Mesodermal cell (in vitro differentiated cells): ENCODE data around the gene HOXD9.

Source experiments
- H3K27ac ChIP-seq: 2 replicates; pipeline ENCODE4 v1.7.0; 2013; ENCODE audit warnings: mild to moderate bottlenecking, low read depth, low read length, moderate library complexity; ENCODE audit not compliant: severe bottlenecking
- H3K36me3 ChIP-seq: 2 replicates; pipeline ENCODE4 v1.7.1; 2013; ENCODE audit warnings: mild to moderate bottlenecking, low read length, moderate library complexity; ENCODE audit not compliant: control insufficient read depth, insufficient read depth
- H3K4me1 ChIP-seq: one replicate; pipeline ENCODE4 v1.7.1; 2013; ENCODE audit warnings: mild to moderate bottlenecking, low read length; ENCODE audit not compliant: insufficient read depth, control insufficient read depth, poor library complexity, severe bottlenecking
- H3K4me3 ChIP-seq: 2 replicates; pipeline ENCODE4 v1.7.0; 2013; ENCODE audit warnings: low read length, control low read depth, mild to moderate bottlenecking; ENCODE audit not compliant: insufficient read depth, poor library complexity, severe bottlenecking; ENCODE audit errors: extremely low read depth
- H3K9me3 ChIP-seq: 2 replicates; pipeline ENCODE4 v1.7.1; 2013; ENCODE audit warnings: mild to moderate bottlenecking, low read length, moderate library complexity; ENCODE audit not compliant: control insufficient read depth
- WGBS, 2 experiments: methylation state at CpG; one replicate each; pipeline ENCODE4 v1.1.5; 2013; ENCODE audit warnings: missing lambda C conversion rate in 2 of 2; ENCODE audit not compliant: insufficient coverage in 2 of 2; 5-methylcytosine and 5-hydroxymethylcytosine counted together

Gene HOXD9

GRCh38 chr2:176130147-176130956 lies 7.8 kb downstream of the HOXD9 start:
- WGBS, 2 experiments, result 0% methylated on average over 71 to 85 of the region's 100 CpGs
- H3K4me3 ChIP-seq, result peak overlapping the region; percentile 30
- no peak overlapping the region for H3K27ac ChIP-seq
- H3K4me1 ChIP-seq, result no peaks in the 10 kb centered on the region
- no peaks in the 10 kb centered on the region for H3K9me3 ChIP-seq
- no peaks in the 10 kb centered on the region for H3K36me3 ChIP-seq

DNA sequence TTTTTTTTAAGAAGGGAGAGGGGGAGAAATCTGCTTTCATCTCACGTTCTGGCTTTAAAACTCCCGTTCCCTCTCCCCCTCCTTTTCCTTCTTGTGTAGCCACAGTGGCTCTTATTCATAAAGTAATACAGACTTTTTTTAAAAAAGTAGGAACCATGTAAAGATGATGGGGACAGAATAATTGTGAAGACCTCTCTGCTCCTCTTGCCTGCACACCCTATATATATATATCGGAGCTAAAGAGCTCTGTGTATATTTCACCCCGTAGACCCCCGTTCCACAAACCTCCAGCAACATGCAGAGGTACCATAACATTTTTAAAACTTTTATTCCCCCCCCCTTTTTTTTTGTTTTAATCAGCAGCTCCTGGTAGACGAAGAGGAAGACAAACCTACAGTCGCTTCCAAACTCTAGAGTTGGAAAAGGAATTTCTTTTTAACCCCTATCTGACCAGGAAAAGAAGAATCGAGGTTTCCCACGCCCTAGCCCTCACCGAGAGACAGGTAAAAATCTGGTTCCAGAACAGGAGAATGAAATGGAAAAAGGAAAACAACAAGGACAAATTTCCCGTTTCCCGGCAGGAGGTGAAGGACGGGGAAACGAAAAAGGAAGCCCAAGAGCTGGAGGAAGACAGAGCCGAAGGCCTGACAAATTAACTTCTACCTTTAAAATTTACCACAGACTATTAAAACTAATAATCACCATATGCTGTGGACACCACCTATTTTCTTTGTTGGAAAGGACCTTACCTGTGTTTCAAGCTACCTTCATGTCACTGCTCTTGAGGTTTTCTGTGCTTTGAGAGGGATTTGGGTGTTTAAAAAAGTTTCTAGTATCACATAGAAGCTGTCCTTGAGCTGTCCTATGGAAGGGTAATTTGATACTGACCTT lies 8.7 kb downstream of the HOXD9 start:
- H3K4me3 ChIP-seq, result peak overlapping the region; percentile 30
- no peaks in the 10 kb centered on the region for H3K9me3 ChIP-seq
- H3K4me1 ChIP-seq, result no peaks in the 10 kb centered on the region
- H3K36me3 ChIP-seq, result no peaks in the 10 kb centered on the region
- no peak overlapping the region for H3K27ac ChIP-seq
- 21 to 26% methylated on average over 4 to 8 of the region's 15 CpGs for WGBS, 2 experiments

DNA sequence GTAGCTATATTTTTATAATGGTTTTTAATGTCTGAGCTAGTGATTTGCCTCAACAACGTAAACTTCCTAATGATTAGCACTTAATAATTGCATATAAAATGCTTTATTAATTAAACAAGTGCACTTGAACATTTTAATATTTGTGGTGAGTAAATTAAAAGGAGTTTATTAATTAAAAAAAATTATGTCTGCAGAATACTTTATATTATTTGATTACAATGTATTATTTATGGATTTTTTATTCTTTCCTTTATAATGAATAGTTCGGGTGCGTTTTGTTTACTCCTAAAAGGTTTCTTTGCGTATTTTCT lies 9.3 kb downstream of the HOXD9 start:
- H3K27ac ChIP-seq, result no peak overlapping the region
- no peak overlapping the region for H3K4me3 ChIP-seq
- 11% methylated on average over 1 of the region's 4 CpGs; no CpG with 5 or more reads in 1 of the 2 experiments for WGBS, 2 experiments
- H3K4me1 ChIP-seq, result no peaks in the 10 kb centered on the region
- no peaks in the 10 kb centered on the region for H3K9me3 ChIP-seq
- H3K36me3 ChIP-seq, result no peaks in the 10 kb centered on the region

- H3K4me3 ChIP-seq, result no peak overlapping the region
- H3K9me3 ChIP-seq, result no peaks in the 10 kb centered on the region
- WGBS, 2 experiments, result 4 to 5% methylated on average over 19 to 25 of the region's 33 CpGs
- no peaks in the 10 kb centered on the region for H3K36me3 ChIP-seq
- no peaks in the 10 kb centered on the region for H3K4me1 ChIP-seq
- H3K27ac ChIP-seq, result no peak overlapping the region
Measured at GRCh38 chr2:176132205-176133171, 10.0 kb downstream of the HOXD9 start.

DNA sequence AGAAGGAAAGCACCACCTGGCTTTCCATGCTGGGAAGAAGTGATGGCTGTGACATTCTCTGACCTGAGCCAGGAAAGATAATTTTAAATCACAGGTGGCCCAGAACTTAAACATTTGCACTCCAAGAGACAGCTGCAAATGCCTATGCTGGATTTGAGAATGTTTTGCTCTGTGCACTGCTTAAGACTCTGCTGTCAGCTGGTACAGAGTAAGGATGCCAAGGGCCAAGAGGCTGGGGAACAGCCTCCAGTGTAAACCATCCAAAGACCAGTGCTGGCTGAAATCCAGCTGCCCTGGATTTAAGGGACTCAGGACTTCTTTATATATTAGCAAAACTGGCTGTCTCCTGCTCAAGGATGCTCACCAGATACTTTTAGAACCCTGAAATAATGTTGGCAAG lies 10.9 kb downstream of the HOXD9 start:
- H3K9me3 ChIP-seq, result no peaks in the 10 kb centered on the region
- no peaks in the 10 kb centered on the region for H3K36me3 ChIP-seq
- H3K4me3 ChIP-seq, result no peak overlapping the region
- no peak overlapping the region for H3K27ac ChIP-seq
- no peaks in the 10 kb centered on the region for H3K4me1 ChIP-seq

DNA sequence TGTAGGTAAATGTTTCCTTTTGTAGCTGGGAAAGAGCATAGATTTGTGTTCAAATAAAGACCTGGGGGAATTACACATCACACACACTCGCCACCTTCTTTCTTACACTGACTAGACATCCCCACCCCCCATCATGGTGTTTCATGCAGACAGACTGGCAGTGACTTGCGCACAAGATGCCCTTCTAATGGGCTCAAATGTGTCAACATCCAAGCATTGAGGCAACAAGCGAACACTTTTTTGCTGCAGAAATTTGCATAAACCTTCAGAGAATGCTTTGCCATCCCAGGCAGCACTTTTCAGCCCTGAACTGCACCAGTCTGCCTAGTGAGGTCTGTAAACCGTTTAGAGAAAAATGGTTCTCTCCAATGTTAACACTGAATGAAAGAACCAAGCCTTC lies 11.5 kb downstream of the HOXD9 start:
- Histone ChIP-seq H3K4me3 (no peak overlapping the region), H3K36me3 (no peaks in the 10 kb centered on the region), H3K27ac (no peak overlapping the region), H3K4me1 (no peaks in the 10 kb centered on the region), H3K9me3 (no peaks in the 10 kb centered on the region)
- 3 to 6% methylated on average over 3 to 4 of the region's 4 CpGs for WGBS, 2 experiments

DNA sequence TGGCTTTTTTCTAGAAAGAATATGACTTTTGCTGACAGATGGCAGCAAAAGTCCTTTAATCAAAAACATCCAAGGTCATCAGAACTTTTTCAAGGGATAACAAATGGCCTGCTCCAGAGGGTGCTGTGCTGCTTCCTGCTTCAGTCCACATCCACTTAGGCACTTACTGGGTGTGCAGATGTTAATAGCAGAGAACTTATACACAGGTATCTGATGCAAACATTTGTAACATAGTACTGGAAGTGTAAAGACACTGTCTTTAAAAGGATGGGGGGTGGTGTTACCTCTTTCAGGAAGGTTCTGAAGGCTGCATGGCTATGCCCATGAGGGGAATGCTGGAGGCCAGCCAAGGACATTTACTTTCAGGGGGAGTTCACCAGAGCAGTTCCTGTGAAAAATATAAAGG lies 12.5 kb downstream of the HOXD9 start:
- Histone ChIP-seq H3K9me3 (no peaks in the 10 kb centered on the region), H3K27ac (no peak overlapping the region), H3K4me3 (no peak overlapping the region), H3K36me3 (no peaks in the 10 kb centered on the region), H3K4me1 (no peaks in the 10 kb centered on the region)

DNA sequence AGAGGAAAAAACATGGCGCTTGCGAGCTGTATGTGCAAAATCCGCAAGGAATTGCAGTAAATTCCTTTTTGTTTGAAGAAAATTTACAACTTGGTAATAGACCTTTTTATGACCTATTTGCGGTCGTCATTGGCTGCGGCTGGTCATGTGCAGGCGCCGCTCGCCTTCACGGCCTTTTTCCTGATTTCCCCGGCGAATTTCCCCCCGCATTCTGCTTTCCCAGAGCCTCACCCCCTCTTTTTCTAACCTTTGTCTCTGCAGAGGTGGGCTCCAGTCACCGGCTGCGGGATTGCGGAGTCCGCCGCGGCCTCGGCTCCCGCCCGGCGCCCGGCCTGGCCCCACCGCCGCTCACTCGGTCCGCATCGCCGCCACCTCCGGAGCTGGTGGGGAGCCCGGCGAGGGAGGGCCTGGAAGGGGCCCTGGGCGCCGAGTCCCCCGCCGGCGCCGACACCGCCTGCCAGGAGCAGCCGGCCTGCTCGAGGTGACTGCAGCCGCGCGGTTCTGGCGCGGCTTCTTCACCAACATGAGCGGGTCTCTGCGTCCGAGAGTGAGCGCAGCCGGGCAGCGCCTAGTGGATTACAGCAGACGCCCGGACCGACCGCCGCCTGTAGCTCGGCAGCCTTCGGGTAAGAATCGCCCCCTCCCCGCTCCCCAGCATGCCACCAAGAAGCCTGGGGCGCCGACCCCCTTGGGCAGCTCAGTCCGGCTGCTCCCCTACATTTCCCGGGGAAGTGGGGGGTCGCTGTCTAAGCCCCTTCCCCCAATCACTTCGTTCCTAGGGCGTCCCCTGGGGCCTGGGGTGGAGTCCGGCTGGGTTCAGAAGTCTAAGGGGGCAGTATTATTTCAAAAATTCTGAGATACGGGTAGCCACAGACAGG lies 14.1 kb downstream of the HOXD9 start:
- H3K9me3 ChIP-seq, result no peaks in the 10 kb centered on the region
- H3K27ac ChIP-seq, result peak overlapping the region; percentile 62
- H3K4me3 ChIP-seq, result peak overlapping the region; percentile 28
- 0 to 1% methylated on average over 41 to 51 of the region's 71 CpGs for WGBS, 2 experiments
- H3K4me1 ChIP-seq, result no peaks in the 10 kb centered on the region
- H3K36me3 ChIP-seq, result no peaks in the 10 kb centered on the region

GRCh38 chr2:176137252-176137580 lies 14.7 kb downstream of the HOXD9 start:
- Histone ChIP-seq H3K9me3 (no peaks in the 10 kb centered on the region), H3K4me1 (no peaks in the 10 kb centered on the region), H3K27ac (no peak overlapping the region), H3K4me3 (peak overlapping the region; percentile 28), H3K36me3 (no peaks in the 10 kb centered on the region)
- WGBS, 2 experiments, result 0 to 8% methylated on average over 1 to 2 of the region's 2 CpGs

GRCh38 chr2:176137906-176138305 lies 15.4 kb downstream of the HOXD9 start:
- Histone ChIP-seq H3K4me1 (no peaks in the 10 kb centered on the region), H3K27ac (no peak overlapping the region), H3K9me3 (no peaks in the 10 kb centered on the region), H3K4me3 (no peak overlapping the region), H3K36me3 (no peaks in the 10 kb centered on the region)
- 79 to 89% methylated on average over 3 to 6 of the region's 8 CpGs for WGBS, 2 experiments
